HG03108 (cell line): ENCODE measurements around the gene UNC5B.
"Not testable (repeated sequence)": the region's sequence is repeated elsewhere in the genome, so short reads cannot be mapped to it uniquely, and the experiment has no call there.

Source experiments
- ATAC-seq: cut with Tn5 transposase; IDR thresholded peaks from one replicate; pipeline ENCODE4 v1.9.1; 2021; ENCODE audit warnings: moderate library complexity; ENCODE audit not compliant: unreplicated experiment

UNC5B gene

DNA sequence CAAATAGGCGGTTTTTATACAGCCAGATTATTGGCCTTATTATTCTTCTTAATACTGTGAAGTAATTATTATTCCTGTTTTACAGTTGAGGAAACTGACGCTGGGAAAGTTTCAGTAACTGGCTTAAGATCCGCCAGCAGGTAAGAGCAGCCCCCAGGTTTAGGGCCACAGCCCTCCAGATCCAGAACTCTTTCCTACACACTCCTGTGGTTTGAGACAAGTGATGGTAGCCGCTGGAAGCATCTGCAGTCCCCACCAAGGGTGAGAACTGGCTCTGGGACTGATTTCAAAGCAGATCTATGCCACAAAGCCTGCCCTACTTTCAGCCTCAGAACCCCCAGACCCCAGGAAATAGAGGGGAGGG is 3.0 kb upstream of the UNC5B start:
- ATAC-seq: no peak

DNA sequence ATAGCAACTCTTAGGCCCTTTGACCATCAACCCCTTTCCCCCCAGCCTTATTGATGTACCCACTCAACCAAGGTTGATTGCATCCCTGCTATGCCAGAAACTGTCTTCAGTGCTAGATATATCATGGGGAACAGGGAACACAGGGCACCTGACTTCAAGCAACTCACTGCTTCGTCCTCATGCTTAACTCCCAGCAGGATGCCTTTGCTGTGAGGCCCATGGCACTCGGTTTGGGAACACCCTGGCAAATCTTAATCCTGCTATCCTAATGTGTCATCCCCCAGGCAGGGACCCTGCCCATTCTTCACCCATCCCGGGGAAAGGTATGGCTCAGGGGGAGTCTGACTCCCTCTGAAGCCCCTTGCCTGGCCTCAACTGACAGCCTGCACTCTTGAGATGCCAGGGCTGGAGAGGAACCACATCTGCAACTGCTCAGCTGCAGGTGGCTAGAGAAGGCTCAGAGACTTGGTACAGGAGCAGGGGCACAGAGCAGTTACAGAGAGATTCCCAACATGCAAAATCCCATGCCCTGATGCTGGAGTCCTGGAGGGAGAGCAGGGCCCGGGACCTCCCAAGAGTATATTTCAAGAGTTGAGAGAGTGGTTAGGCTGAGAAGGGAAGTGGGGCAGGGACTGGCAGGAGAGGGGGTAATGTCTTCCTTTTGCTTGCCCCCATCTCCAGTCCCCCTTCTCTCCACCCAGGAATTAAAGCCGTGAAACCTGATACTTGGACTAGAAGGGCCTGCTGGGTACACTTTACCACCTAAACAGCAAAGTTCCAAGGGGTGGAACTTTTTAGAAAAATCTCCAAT is 2.4 kb upstream of the UNC5B start:
- no peak for ATAC-seq

DNA sequence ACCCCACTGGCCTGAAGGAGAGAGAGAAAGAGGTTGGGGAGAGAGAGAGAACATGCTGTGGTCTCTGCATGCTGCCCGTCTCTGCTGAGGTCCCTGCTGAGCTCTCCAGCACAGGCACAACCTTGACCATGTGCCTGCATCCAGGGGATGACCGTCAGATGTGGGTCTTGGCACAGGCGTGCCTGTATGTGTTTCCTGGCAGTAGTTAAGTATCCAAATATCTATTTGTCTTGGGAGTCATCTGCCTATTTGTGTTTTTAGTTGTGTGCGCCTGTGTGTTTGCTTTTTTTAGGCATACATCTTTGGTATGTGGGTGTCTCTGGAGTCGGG is 1.9 kb upstream of the UNC5B start:
- no peak for ATAC-seq

DNA sequence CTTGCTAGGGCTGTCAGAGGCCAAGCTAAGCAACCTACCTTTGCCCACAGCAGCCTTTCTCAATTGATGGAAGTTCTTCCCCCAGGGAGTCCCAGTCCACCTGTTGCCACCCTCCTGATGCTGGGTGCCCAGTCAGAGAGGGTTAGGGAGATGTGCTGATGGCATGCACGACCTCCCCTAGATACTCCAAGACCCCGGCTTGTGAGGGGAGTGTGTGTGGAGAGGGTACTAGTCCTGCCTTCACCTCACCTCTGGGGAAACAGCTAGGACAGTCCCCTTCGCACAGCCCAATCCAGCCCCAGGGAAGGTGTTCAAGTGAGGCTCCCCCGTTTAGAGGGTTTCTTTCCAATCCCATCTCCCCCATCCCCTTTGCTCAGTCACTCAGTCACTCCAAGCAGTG is 1.3 kb upstream of the UNC5B start:
- ATAC-seq: no peak

DNA sequence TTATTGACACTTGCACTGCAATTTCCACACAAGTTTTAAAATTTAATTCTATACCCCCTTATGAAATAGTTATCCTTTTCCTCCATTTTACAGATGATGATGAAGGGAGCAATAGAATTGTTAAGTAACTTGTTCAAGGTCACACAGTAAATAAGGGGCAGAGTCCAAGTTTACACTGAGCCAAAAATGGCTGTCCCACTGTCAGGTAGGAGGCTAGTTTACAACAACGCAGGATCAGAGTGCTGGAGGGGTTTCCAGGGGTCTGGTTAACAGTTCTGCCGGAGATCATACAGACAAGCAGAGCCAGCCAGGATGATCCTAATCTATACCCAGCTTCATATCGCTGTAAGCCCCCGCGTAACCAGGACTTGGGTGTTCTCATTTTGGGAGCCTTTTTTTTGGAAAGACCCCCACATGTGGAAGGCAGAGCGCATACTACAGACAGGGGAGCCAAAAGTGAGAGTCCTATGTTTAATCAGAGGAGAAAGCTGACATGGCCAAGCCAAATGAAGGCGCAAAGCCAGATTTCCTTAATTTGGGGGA is 524 bp upstream of the UNC5B start:
- ATAC-seq: no peak

DNA sequence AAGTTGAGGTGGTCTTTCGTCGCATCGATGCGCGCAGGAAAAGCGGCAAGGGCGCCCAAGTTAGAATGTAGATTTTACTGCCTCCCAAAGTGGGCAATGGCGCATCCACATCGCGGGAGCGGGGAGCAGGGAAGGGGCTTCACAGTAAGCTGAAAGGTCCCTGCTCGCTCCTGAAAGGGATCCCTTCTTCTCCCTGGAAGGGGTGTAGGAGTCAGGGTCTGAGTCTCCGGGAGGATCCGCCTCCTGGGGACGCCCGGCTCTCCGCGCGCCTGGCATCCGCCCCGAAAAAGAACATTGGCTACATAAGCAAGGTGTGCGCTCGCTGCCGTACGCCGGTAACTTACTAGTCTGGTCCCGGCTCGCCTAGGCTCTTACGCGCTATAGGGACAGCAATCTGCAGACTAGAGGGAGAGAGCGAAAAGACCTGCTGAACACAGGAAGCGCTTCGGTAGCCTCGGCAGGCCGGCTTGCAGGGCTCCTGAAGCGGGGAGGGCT is 804 bp downstream of the UNC5B start:
- ATAC-seq: no peak

DNA sequence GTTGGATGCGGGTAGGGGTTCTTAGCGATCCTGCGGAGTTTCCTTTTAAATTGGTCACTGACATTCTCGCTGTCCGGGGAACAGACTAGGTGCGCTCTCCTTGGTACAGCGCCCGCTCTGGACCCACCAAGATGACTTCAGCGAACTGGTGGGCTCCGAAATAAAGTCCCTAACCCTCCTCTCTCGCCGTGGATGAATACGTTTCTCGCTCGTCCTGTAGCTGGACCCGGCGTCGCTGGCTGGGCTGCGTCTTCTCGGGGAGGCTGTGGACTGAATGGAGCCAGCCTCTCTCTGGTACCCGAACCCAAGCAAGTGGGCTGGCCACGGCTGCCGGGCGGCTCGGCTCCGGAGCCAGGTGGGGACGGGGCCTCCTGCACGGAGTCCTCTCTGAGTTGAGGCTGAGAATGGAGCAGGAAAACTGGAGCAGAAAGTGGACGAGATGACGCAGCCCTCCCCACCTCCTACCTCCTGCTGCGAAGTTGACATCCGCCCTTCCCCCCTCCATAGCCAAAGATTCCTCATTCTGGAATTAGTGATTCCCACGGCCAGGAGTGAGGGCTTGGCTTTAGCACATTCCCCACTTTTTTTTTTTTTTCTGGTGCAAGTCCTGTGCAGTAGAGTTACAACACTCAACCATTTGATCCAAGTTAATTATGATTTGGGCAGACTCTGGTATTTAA is 1.5 kb downstream of the UNC5B start:
- ATAC-seq: no peak

DNA sequence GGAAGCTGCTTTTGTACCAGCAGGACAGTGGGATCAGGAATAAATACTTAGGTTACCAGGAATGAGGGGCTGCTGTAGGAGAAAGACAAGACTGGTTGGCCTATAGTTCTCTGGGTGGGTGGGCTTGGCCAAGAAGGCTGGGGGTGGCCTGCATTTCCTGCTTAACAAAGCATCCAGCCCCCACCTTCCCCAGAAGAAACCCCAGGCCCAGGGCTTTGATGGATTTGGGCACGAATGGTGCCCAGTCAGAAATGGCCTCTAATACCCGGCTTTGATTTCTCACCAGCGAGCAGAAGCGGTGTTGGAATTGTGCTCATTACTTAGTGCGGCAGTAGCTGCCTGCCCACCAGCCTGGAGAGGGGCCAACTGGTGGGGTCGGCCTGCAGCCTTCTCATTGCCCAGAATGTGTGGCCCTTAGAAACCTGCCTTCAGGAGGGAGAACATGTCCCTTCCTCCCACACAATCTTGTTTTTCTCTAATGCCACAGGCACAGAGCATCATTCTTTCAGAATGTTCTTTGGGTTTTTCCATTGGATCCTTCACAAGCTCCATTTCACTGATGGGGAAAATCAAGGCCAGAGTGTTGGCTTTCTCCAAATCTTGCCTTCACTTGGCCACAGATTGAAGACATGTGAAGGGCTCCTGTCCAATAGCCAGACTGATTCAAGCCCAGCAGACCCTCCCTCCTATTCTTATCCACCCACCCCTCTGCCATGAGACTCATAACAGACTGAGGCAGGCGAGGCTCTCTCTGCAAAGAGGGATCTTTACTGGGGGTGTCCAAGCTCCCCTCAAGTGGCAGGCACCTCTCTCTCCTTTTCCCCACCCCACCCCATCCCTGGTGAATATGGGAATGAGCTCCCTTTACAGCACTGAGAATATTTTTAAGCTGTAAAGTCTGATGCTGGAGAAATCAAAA is 2.5 kb downstream of the UNC5B start:
- no peak for ATAC-seq

DNA sequence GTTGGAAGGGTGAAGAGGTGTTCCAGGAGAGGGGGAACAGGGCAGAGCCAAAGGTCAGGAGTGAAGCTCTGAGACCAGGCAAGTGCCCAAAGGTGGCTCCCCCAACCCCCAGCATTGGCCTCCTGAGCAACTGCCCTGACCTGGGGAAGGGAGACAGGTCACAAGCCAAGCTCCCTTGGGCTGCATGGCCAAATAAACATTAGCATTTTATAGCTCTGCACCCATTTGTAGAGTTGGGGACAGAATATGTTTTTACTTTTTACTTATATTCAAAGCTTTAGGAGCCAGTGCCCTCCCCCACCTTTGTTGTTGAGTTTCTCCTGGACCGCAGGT is 4.0 kb downstream of the UNC5B start:
- no peak for ATAC-seq

DNA sequence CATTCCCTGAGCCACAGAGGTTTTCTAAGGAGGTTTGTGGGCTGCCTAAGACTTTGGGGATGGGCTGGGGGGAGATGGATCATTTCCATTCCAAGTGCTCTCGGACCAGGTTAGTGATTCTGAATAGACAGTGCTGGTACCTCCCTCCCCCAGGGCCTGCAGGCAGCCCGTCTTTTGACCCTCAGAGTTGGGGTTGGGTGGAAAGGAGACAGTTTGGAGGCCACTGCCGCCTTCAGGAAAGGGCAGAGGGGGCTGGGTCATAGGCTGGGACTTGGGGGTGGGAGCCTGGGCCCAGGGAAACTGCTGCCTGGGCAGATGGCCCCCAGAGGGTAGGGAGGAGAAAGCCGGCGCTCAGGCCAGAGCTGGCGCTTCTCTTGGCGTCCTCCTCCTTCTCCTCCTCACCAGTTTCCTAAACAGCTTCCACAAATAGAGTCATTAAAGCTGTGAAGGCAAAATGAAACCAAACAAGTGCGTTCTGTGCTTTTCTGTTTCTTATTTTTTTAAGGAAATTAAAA is 4.4 kb downstream of the UNC5B start:
- ATAC-seq: no peak

DNA sequence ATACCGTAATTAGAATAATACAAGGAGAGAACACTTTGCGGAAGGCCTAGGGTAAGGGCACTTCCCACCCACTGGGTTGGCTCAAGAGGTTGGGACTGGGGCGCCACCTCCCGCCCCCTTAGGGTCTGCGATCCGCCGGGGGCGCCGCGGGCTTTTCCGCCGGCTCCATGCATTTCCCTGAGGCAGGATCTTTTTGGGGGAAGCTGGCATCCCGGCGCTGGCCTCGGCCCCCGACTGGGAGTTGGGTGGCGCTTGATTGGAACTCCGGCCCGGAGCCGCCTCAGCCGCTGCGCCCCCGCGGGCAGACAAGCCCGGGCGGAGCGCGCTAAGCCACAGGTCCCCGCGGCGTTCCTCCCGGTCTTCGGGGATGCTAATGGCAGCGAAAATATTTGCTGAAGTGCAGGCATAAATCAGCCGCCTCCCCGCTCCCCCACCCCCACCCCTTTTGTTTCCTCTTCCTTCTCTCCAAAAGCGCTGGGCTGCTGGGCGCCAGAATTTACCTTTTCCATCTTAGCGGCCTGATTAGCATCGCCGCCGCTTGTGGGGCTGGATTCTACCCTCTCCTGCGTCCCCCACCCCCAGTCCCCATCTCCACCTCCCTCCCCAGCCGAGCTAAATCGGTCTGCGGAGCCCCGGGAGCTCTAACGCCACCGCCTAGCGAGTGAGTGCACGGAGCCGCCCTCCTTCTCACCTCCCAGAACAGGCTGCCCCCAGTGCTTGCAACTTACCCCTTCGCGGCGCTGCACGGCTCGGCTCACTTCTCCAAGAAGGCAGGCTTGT is 5.1 kb downstream of the UNC5B start:
- no peak for ATAC-seq

DNA sequence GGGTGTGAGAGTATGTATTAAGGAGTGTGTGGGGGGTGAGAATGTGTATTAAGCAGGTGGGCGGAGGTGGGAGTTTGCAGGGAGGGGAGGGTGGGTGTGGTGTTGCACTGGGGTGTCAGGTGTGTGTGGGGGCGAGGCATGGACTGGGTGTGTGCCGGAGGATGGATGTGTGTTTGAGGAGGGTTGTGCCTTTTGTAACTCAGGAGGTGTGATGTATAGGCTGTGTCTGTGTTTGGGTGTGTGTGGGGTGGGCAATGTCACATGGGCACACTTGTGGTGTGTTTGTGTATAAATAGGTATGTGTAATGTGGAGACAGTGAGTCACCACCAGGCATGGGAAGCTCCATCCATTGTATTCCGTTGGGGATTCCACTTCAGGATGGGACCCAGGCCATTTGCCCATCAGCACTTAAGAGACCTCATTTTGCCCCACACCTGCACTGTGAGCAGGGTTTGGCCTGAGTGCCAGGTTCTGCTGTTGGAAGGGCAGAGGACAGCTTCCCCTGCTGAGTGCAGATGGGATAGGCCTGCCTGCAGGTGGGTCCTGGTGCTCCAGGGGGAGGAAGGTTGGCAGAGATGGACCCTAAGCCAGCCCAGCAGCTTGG is 5.8 kb downstream of the UNC5B start:
- ATAC-seq: no peak

DNA sequence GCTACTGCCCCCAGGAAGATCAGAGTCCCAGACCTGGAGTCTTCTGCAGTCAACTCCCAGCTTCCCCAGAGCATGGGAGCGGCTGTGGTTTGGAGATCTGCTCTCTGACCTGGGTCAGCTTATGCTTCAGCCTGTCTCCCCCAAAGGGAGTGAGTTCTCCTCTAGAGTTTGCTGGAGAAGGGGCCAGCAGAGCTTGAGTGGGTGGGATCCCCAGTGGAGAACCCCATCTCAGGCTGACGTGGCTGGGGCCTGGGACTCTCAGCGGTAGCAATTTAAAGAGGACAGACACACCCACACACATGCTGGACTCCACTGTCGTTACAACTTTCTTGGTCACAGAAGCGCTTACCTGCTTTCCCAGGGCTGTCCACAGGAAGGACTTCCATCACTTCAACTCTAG is 6.3 kb downstream of the UNC5B start:
- ATAC-seq: no peak

DNA sequence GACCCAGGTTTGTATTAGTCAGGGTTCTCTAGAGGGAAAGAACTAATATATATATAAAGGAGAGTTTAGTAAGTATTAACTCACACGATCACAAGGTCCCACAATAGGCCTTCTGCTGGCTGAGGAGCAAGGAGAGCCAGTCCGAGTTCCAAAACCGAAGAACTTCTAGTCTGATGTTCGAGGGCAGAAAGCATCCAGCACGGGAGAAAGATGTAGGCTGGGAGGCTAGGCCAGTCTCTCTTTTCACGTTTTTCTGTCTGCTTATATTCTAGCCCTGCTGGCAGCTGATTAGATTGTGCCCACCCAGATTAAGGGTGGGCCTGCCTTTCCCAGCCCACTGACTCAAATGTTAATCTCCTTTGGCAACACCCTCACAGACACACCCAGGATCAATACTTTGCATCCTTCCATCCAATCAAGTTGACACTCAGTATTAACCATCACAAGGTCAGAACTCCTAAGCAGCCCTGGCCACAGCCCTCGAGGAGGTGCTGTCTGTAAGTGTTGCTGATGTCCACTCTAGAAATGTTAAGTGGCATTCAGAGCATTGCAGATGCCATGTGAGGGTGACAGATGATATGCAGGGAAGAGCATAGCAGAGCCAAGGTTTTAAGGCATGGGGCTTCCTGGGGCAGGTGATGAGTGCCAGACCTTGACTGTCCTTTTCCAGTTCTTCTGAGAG is 7.0 kb downstream of the UNC5B start:
- not testable (repeated sequence) for ATAC-seq

DNA sequence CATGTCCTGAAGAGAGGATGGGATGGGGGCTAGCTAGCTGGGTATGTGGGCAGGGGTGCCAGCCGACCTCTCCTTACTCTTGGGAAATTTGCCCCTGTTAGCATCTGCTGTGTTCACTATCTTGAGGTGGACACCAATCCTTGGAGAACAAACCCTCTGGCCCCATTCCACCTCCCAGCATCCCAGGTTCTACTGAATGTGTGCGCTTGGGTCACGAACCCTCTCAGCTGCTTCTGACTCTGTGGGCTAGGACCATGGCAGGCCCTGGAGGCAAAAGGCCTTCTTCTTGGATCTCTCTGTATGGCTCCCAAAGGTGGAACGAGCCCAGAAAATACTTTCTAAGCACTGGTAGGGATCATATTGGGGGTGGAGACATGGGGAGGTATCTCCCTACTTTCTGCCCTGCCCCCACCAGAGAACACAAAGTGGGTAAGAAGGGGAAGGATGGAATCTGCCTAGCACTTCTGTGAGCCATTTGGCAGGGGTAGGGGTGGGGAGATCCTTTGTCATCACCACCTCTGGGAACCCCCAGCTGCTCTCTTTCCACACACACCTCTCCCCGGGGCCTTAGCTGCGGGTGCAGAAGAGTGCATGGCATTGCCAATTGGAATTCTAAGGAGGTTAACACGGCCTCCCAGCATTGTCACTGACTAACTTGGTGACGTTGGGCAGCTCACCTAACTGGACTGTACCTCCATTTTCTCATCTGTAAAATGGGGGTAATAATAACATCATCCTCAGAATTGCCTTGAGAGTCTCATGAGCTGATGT is 7.7 kb downstream of the UNC5B start:
- ATAC-seq: no peak

DNA sequence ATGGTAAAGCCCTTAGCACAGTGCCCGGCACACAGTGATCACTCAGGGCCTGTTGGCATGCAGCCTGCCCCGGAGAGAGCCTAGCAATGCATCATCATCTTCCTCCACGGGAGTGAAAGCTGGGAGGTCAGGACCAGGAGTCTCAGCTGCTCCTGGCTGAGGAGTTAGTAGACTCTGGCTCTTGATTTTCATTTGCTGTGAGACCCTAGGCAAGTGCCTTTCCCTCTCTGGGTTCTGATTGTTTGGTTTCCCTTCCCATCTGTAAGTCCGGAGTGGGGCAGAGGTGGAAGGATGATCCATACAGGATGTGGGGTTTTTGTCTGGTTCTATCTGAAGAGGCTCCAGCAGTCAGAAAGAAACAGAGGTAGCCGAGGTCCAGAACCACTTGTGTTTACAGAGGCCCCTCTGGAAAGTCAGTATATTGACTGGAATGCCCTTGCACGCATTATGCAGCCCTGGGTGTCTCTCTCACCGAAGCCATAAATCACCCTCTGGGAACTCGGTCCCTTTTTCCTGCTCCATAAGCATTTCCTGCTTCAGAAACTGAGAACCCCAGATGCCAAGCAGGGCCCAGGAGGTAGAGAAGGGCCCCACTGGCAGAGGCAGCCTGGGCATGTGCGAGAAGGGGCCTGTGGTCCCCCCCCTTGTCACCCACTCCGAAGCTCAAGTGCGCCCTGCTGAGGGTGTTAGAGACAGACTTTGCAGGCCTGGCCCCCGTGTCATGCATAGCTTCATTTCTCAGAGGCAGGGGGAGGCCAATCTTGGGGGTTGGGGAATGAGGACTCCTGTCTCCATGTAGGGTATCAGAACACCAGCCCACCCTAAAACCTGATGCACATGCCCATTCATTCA is 8.5 kb downstream of the UNC5B start:
- ATAC-seq: no peak

DNA sequence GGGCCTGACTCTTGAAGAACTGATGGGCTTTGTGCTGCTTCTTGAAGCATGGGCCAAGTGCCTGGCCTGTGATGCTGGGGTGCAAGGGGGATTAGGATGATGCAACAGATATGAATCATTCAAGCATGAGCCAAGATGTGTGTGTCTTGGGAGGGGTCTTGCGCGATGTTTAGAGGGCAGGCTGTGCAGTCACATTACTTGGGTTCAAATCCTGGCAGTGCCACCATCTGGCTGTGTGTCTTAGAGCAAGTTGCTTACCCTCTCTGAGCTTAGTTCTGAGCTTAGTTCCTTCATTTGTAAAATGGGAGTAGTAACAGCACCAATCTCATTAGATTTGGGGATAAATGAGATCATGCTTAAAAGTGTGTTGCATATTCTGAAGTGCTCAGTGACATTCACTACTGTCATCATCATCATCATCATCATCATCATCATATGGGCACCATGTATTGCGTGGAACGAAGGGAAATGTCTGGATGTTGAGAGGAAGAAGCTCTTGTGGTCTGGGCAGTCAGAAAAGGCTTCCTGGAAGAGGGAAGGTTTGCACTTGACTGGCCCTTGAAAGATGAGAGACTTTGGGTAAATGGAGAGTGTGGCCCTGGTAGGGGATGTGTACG is 9.3 kb downstream of the UNC5B start:
- no peak for ATAC-seq
